Measurements from ENCODE around the gene YBEY. TPM values are rescaled to one million over a fixed set of nuclear protein-coding genes. Genes with fewer than 3 reads are reported as not detected.
A peak's percentile ranks its signal among the peaks of the same experiment; 100 is the strongest.

The YBEY gene
- total and polyA plus RNA-seq, 7 experiments from 2014 or later, result 8.8 to 20.1 (median 15.6) TPM

- Mint-ChIP-seq H3K27ac (peak overlapping the region in 3 of 9 donors; percentile 4 to 52 (median 14)), H3K36me3 (peaks cover 0 to 24% (median 10%) of the 10 kb centered on the region in 5 donors), H3K4me3 (no peak overlapping the region), H3K27me3 (peaks cover 0 to 6% (median 0%) of the 10 kb centered on the region in 5 donors), H3K4me1 (peaks cover 0 to 23% (median 10%) of the 10 kb centered on the region in 7 donors), H3K9me3 (peaks cover 0 to 5% (median 0%) of the 10 kb centered on the region in 11 donors)
- Histone ChIP-seq H3K27ac (ENCODE audit: low read depth, low read length) (no peak overlapping the region), H3K9me3 (ENCODE audit: control insufficient read depth in 2 of 3, low read length in 3 of 3) (no peaks in the 10 kb centered on the region), H3K36me3 (ENCODE audit: control insufficient read depth in 2 of 3, insufficient read depth in 3 of 3, low read length in 3 of 3) (peaks cover 0 to 13% (median 7%) of the 10 kb centered on the region in 3 experiments), H3K4me1 (ENCODE audit: control insufficient read depth in 2 of 2, insufficient read depth in 2 of 2, low read length in 2 of 2) (no peaks in the 10 kb centered on the region), H3K27me3 (ENCODE audit: control insufficient read depth in 2 of 2, insufficient read depth in 2 of 2, low read length in 2 of 2) (no peaks in the 10 kb centered on the region), H3K4me3 (ENCODE audit: low read length) (no peak overlapping the region)
- POLR2A ChIA-PET, result interaction anchor here (1.0 to 1.2 kb wide), 2 partner anchors 9 to 745 kb away, joined by 3 to 6 read pairs; partner anchors contain the start of genes MCM3AP and YBEY
- ATAC-seq (peak; percentile 4), DNase-seq (no peak)
- CTCF ChIA-PET, result no interaction called here
- intact Hi-C loops (cut with micrococcal nuclease), result no loop called here
Measured at GRCh38 chr21:46295177-46295770, 9.1 kb downstream of the YBEY start.

- peaks cover 0 to 12% (median 7%) of the 10 kb centered on the region in 3 experiments for H3K36me3 ChIP-seq (ENCODE audit: control insufficient read depth in 2 of 3, insufficient read depth in 3 of 3, low read length in 3 of 3)
- peaks cover 0 to 5% (median 0%) of the 10 kb centered on the region in 11 donors for H3K9me3 Mint-ChIP-seq
- POLR2A ChIA-PET, result interaction anchor here (1.0 to 1.2 kb wide), 2 partner anchors 10 to 746 kb away, joined by 3 to 6 read pairs; partner anchors contain the start of genes MCM3AP and YBEY
- H3K27ac Mint-ChIP-seq, result peak overlapping the region in 6 of 9 donors; percentile 52 to 90 (median 82)
- DNase-seq, result peak in 8 of 9 donors; percentile 16 to 71 (median 45)
- CTCF ChIA-PET, result no interaction called here
- peak overlapping the region; percentile 41 for H3K27ac ChIP-seq (ENCODE audit: low read depth, low read length)
- peak; percentile 91 for ATAC-seq
- peaks cover 0 to 22% (median 10%) of the 10 kb centered on the region in 7 donors for H3K4me1 Mint-ChIP-seq
- H3K27me3 Mint-ChIP-seq, result peaks cover 0 to 6% (median 0%) of the 10 kb centered on the region in 5 donors
- H3K4me1 ChIP-seq (ENCODE audit: control insufficient read depth in 2 of 2, insufficient read depth in 2 of 2, low read length in 2 of 2), result no peaks in the 10 kb centered on the region
- H3K9me3 ChIP-seq (ENCODE audit: control insufficient read depth in 2 of 3, low read length in 3 of 3), result no peaks in the 10 kb centered on the region
- intact Hi-C loops (cut with micrococcal nuclease), result loop anchor here (1.0 kb wide), 1 partner anchor 10 kb away; the partner anchor contains the start of gene YBEY (in 2 of the 2)
- H3K4me3 ChIP-seq (ENCODE audit: low read length), result no peak overlapping the region
- H3K36me3 Mint-ChIP-seq, result peaks cover 0 to 22% (median 9%) of the 10 kb centered on the region in 5 donors
- H3K27me3 ChIP-seq (ENCODE audit: control insufficient read depth in 2 of 2, insufficient read depth in 2 of 2, low read length in 2 of 2), result no peaks in the 10 kb centered on the region
- peak overlapping the region; percentile 2 to 82 (median 65) for H3K4me3 Mint-ChIP-seq
Measured at GRCh38 chr21:46295996-46296752, 10.0 kb downstream of the YBEY start.

GRCh38 chr21:46297338-46298271, 11.5 kb downstream of the YBEY start:
- DNase-seq, result peak in 4 of 9 donors; percentile 2 to 25 (median 10)
- ATAC-seq, result no peak

GRCh38 chr21:46299167-46299566, 13.0 kb downstream of the YBEY start:
- Mint-ChIP-seq H3K4me1 (peaks cover 0 to 19% (median 10%) of the 10 kb centered on the region in 7 donors), H3K27me3 (peaks cover 0 to 6% (median 0%) of the 10 kb centered on the region in 5 donors), H3K36me3 (peaks cover 0 to 15% (median 0%) of the 10 kb centered on the region in 5 donors), H3K4me3 (peak overlapping the region in 5 of 10 donors; percentile 9 to 54 (median 27)), H3K9me3 (peaks cover 0 to 5% (median 0%) of the 10 kb centered on the region in 11 donors), H3K27ac (peak overlapping the region in 1 of 9 donors; percentile 52)
- CTCF ChIA-PET, result no interaction called here
- intact Hi-C loops (cut with micrococcal nuclease), result no loop called here
- Histone ChIP-seq H3K4me1 (ENCODE audit: control insufficient read depth in 2 of 2, insufficient read depth in 2 of 2, low read length in 2 of 2) (no peaks in the 10 kb centered on the region), H3K36me3 (ENCODE audit: control insufficient read depth in 2 of 3, insufficient read depth in 3 of 3, low read length in 3 of 3) (peaks cover 0 to 5% (median 0%) of the 10 kb centered on the region in 3 experiments), H3K4me3 (ENCODE audit: low read length) (no peak overlapping the region), H3K27ac (ENCODE audit: low read depth, low read length) (no peak overlapping the region), H3K27me3 (ENCODE audit: control insufficient read depth in 2 of 2, insufficient read depth in 2 of 2, low read length in 2 of 2) (no peaks in the 10 kb centered on the region), H3K9me3 (ENCODE audit: control insufficient read depth in 2 of 3, low read length in 3 of 3) (no peaks in the 10 kb centered on the region)
- DNase-seq (no peak), ATAC-seq (no peak)
- POLR2A ChIA-PET, result interaction anchor here (0.5 kb wide), 1 partner anchor 110 kb away, joined by 3 read pairs; no protein-coding TSS in a partner anchor

More at GRCh38 chr21:46297338-46298271, 11.5 kb downstream of the YBEY start:
- CTCF ChIA-PET, result no interaction called here
- intact Hi-C loops (cut with micrococcal nuclease), result no loop called here
- Mint-ChIP-seq H3K27me3 (peaks cover 0 to 6% (median 0%) of the 10 kb centered on the region in 5 donors), H3K27ac (peak overlapping the region in 5 of 9 donors; percentile 65 to 89 (median 69)), H3K4me3 (peak overlapping the region in 9 of 10 donors; percentile 61 to 93 (median 78)), H3K36me3 (peaks cover 0 to 11% (median 0%) of the 10 kb centered on the region in 5 donors), H3K9me3 (peaks cover 0 to 5% (median 0%) of the 10 kb centered on the region in 11 donors), H3K4me1 (peaks cover 0 to 19% (median 10%) of the 10 kb centered on the region in 7 donors)
- Histone ChIP-seq H3K27ac (ENCODE audit: low read depth, low read length) (no peak overlapping the region), H3K36me3 (ENCODE audit: control insufficient read depth in 2 of 3, insufficient read depth in 3 of 3, low read length in 3 of 3) (peaks cover 0 to 5% (median 0%) of the 10 kb centered on the region in 3 experiments), H3K9me3 (ENCODE audit: control insufficient read depth in 2 of 3, low read length in 3 of 3) (no peaks in the 10 kb centered on the region), H3K27me3 (ENCODE audit: control insufficient read depth in 2 of 2, insufficient read depth in 2 of 2, low read length in 2 of 2) (no peaks in the 10 kb centered on the region), H3K4me3 (ENCODE audit: low read length) (no peak overlapping the region), H3K4me1 (ENCODE audit: control insufficient read depth in 2 of 2, insufficient read depth in 2 of 2, low read length in 2 of 2) (no peaks in the 10 kb centered on the region)
- POLR2A ChIA-PET, result interaction anchor here (0.7 kb wide), 1 partner anchor 14 kb away, joined by 4 read pairs; no protein-coding TSS in a partner anchor

GRCh38 chr21:46301759-46302158, 15.6 kb downstream of the YBEY start:
- Histone ChIP-seq H3K27me3 (ENCODE audit: control insufficient read depth in 2 of 2, insufficient read depth in 2 of 2, low read length in 2 of 2) (no peaks in the 10 kb centered on the region), H3K4me3 (ENCODE audit: low read length) (no peak overlapping the region), H3K36me3 (ENCODE audit: control insufficient read depth in 2 of 3, insufficient read depth in 3 of 3, low read length in 3 of 3) (peaks cover 0 to 5% (median 0%) of the 10 kb centered on the region in 3 experiments), H3K4me1 (ENCODE audit: control insufficient read depth in 2 of 2, insufficient read depth in 2 of 2, low read length in 2 of 2) (no peaks in the 10 kb centered on the region), H3K27ac (ENCODE audit: low read depth, low read length) (no peak overlapping the region), H3K9me3 (ENCODE audit: control insufficient read depth in 2 of 3, low read length in 3 of 3) (no peaks in the 10 kb centered on the region)
- no peak overlapping the region for H3K27ac Mint-ChIP-seq
- H3K4me1 Mint-ChIP-seq, result peaks cover 0 to 4% (median 4%) of the 10 kb centered on the region in 7 donors
- CTCF ChIA-PET, result no interaction called here
- ATAC-seq, result no peak
- DNase-seq, result no peak
- POLR2A ChIA-PET, result no interaction called here
- H3K9me3 Mint-ChIP-seq, result peaks cover 0 to 1% (median 0%) of the 10 kb centered on the region in 11 donors
- peaks cover 0 to 23% (median 7%) of the 10 kb centered on the region in 5 donors for H3K36me3 Mint-ChIP-seq
- peaks cover 0 to 6% (median 0%) of the 10 kb centered on the region in 5 donors for H3K27me3 Mint-ChIP-seq
- H3K4me3 Mint-ChIP-seq, result no peak overlapping the region
- intact Hi-C loops (cut with micrococcal nuclease), result no loop called here

Data from naive thymus-derived CD4-positive, alpha-beta T cell (primary cell).